ENCODE data around the gene HLA-DOA.

The HLA-DOA gene

DNA sequence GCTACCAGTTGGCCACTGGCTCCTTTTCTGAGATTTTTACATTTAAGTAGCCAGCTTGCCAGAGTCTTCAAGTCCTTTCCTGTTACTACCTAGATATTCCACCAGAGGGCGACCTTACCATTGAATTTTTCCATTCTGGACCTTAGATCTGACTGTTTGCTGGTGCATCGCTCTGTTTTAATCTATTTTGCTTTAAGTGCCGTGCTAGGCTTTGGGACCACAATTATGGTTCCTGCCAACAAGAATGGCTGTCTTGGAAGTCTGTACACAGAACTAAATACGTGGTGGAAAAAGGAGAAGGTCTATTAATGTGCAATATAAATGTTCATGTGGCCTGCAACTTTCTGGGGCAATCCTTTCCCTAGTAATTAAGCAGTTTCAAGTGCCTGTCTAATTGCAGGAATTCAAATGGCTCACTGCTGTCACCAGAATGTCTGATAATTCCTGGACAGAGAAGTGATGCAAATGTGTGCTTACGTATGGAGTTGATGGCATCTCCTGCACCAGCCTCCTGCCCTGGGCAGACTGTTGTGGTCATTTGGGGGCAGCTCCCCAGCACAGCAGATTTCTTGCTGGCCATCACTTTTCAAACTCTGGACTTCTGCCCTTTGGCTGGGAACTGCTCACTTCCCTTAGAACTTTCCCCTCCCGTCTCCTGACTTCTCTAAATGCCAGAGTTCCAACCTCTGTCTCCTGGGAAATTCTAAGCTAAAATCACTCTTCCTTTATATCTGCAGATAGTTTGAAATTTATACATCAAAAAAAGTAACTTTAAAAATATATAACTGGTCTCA lies 5.6 kb upstream of the HLA-DOA start (continued):
- TF ChIP-seq, protein P1, sequence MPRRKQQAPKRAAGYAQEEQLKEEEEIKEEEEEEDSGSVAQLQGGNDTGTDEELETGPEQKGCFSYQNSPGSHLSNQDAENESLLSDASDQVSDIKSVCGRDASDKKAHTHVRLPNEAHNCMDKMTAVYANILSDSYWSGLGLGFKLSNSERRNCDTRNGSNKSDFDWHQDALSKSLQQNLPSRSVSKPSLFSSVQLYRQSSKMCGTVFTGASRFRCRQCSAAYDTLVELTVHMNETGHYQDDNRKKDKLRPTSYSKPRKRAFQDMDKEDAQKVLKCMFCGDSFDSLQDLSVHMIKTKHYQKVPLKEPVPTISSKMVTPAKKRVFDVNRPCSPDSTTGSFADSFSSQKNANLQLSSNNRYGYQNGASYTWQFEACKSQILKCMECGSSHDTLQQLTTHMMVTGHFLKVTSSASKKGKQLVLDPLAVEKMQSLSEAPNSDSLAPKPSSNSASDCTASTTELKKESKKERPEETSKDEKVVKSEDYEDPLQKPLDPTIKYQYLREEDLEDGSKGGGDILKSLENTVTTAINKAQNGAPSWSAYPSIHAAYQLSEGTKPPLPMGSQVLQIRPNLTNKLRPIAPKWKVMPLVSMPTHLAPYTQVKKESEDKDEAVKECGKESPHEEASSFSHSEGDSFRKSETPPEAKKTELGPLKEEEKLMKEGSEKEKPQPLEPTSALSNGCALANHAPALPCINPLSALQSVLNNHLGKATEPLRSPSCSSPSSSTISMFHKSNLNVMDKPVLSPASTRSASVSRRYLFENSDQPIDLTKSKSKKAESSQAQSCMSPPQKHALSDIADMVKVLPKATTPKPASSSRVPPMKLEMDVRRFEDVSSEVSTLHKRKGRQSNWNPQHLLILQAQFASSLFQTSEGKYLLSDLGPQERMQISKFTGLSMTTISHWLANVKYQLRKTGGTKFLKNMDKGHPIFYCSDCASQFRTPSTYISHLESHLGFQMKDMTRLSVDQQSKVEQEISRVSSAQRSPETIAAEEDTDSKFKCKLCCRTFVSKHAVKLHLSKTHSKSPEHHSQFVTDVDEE (CRISPR knock-in tag; IDR thresholded peaks at IDR 0.05) = no peak
- no peak for TF ChIP-seq ARNTL (CRISPR knock-in tag; IDR thresholded peaks at IDR 0.05; ENCODE audit: borderline replicate concordance, low read depth)
- TF ChIP-seq, protein P2, sequence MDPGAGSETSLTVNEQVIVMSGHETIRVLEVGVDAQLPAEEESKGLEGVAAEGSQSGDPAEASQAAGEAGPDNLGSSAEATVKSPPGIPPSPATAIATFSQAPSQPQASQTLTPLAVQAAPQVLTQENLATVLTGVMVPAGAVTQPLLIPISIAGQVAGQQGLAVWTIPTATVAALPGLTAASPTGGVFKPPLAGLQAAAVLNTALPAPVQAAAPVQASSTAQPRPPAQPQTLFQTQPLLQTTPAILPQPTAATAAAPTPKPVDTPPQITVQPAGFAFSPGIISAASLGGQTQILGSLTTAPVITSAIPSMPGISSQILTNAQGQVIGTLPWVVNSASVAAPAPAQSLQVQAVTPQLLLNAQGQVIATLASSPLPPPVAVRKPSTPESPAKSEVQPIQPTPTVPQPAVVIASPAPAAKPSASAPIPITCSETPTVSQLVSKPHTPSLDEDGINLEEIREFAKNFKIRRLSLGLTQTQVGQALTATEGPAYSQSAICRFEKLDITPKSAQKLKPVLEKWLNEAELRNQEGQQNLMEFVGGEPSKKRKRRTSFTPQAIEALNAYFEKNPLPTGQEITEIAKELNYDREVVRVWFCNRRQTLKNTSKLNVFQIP (CRISPR knock-in tag; IDR thresholded peaks at IDR 0.05; ENCODE audit: borderline replicate concordance, low read depth) = no peak
- TF ChIP-seq, protein P3, sequence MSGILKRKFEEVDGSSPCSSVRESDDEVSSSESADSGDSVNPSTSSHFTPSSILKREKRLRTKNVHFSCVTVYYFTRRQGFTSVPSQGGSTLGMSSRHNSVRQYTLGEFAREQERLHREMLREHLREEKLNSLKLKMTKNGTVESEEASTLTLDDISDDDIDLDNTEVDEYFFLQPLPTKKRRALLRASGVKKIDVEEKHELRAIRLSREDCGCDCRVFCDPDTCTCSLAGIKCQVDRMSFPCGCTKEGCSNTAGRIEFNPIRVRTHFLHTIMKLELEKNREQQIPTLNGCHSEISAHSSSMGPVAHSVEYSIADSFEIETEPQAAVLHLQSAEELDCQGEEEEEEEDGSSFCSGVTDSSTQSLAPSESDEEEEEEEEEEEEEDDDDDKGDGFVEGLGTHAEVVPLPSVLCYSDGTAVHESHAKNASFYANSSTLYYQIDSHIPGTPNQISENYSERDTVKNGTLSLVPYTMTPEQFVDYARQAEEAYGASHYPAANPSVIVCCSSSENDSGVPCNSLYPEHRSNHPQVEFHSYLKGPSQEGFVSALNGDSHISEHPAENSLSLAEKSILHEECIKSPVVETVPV (CRISPR knock-in tag; IDR thresholded peaks at IDR 0.05) = no peak
- no peak for TF ChIP-seq ISL1 (CRISPR knock-in tag; IDR thresholded peaks at IDR 0.05)
- no peak for TF ChIP-seq ESRRG (CRISPR knock-in tag; IDR thresholded peaks at IDR 0.05)

DNA sequence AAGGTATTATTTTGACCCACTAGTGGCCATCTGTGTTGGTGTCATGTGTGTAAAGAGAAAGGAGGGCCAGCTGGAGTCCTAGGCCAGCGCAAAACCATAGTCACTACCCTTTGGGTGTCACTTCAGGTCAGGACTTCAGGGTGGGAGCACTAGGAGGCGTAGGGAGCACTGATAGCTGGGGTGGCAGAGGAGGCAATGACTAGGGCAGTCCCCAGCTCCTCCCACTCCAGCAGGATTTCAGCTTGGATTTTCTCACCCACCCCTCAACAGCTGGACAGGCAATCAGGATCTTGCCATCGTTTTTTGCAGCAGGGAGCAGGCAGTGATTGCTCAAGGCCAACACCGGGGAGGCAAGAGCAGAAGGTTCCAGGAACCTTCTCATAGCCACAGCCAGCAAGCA lies 4.2 kb upstream of the HLA-DOA start:
- TF ChIP-seq, protein P3 (CRISPR knock-in tag; IDR thresholded peaks at IDR 0.05) = no peak
- TF ChIP-seq RARB (CRISPR knock-in tag; IDR thresholded peaks at IDR 0.05) (no peak), PPARA (CRISPR knock-in tag; IDR thresholded peaks at IDR 0.05; ENCODE audit: borderline replicate concordance) (no peak), ZNF8 (CRISPR knock-in tag; IDR thresholded peaks at IDR 0.05) (no peak), ISL1 (CRISPR knock-in tag; IDR thresholded peaks at IDR 0.05) (no peak), ZNF565 (CRISPR knock-in tag; conservative IDR thresholded peaks at IDR 0.05; ENCODE audit: low read depth) (no peak), TCF4 (CRISPR knock-in tag; IDR thresholded peaks at IDR 0.05; ENCODE audit: borderline replicate concordance) (no peak), ZFP30 (CRISPR knock-in tag; IDR thresholded peaks at IDR 0.05) (no peak)
- TF ChIP-seq, protein P4, sequence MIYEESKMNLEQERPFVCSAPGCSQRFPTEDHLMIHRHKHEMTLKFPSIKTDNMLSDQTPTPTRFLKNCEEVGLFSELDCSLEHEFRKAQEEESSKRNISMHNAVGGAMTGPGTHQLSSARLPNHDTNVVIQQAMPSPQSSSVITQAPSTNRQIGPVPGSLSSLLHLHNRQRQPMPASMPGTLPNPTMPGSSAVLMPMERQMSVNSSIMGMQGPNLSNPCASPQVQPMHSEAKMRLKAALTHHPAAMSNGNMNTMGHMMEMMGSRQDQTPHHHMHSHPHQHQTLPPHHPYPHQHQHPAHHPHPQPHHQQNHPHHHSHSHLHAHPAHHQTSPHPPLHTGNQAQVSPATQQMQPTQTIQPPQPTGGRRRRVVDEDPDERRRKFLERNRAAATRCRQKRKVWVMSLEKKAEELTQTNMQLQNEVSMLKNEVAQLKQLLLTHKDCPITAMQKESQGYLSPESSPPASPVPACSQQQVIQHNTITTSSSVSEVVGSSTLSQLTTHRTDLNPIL (CRISPR knock-in tag; IDR thresholded peaks at IDR 0.05; ENCODE audit: low read depth) = no peak
- no peak for ATAC-seq

DNA sequence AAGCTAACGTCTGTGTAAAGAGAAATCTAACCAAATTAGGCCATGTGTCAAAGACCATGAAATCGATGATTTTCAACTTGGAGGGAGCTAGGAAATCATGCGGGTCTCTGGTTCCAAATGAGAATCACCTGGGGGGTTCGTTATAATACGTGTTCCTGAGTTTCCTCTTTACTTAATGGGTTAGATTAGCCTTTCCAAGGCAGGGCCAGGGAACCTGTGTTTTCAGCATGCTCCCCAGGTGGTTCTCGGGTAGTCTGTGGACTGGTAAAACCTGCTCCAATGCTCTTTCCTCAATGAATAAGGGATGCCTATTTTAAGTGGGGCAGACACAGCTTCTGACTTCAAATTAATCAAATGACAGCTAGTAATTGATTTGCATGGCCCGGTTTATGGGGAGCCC lies 965 bp upstream of the HLA-DOA start:
- no peak for ATAC-seq
- TF ChIP-seq ARNTL (CRISPR knock-in tag; IDR thresholded peaks at IDR 0.05; ENCODE audit: borderline replicate concordance, low read depth) = no peak
- TF ChIP-seq, protein P5, sequence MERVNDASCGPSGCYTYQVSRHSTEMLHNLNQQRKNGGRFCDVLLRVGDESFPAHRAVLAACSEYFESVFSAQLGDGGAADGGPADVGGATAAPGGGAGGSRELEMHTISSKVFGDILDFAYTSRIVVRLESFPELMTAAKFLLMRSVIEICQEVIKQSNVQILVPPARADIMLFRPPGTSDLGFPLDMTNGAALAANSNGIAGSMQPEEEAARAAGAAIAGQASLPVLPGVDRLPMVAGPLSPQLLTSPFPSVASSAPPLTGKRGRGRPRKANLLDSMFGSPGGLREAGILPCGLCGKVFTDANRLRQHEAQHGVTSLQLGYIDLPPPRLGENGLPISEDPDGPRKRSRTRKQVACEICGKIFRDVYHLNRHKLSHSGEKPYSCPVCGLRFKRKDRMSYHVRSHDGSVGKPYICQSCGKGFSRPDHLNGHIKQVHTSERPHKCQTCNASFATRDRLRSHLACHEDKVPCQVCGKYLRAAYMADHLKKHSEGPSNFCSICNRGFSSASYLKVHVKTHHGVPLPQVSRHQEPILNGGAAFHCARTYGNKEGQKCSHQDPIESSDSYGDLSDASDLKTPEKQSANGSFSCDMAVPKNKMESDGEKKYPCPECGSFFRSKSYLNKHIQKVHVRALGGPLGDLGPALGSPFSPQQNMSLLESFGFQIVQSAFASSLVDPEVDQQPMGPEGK (CRISPR knock-in tag; IDR thresholded peaks at IDR 0.05; ENCODE audit: borderline replicate concordance) = no peak
- TF ChIP-seq ZNF70 (CRISPR knock-in tag; IDR thresholded peaks at IDR 0.05) = no peak
- TF ChIP-seq ZFP30 (CRISPR knock-in tag; IDR thresholded peaks at IDR 0.05) = no peak
- TF ChIP-seq, protein P2 (CRISPR knock-in tag; IDR thresholded peaks at IDR 0.05; ENCODE audit: borderline replicate concordance, low read depth) = no peak
- no peak for TF ChIP-seq ISL1 (CRISPR knock-in tag; IDR thresholded peaks at IDR 0.05)
- TF ChIP-seq, protein P4 (CRISPR knock-in tag; IDR thresholded peaks at IDR 0.05; ENCODE audit: low read depth) = no peak
- TF ChIP-seq, protein P1 (CRISPR knock-in tag; IDR thresholded peaks at IDR 0.05) = no peak

Data from SK-N-SH treated with all-trans-retinoic acid at 6 μM for 48 hours (cell line).